Loucy (cell line): ENCODE data around the gene KANTR.

Source experiments
- H2AFZ ChIP-seq: fragments of 200-600 bp; sonication (generic); 2 replicates; pipeline ENCODE4 v1.6.0; 2016; ENCODE audit warnings: antibody characterized with exemption, mild to moderate bottlenecking, low read length, moderate library complexity
- H3F3A ChIP-seq: fragments of 200-600 bp; 2 replicates; pipeline ENCODE4 v1.6.0; 2016; ENCODE audit warnings: antibody characterized with exemption, low read depth, mild to moderate bottlenecking
- H3K27me3 ChIP-seq: fragments of 200-600 bp; sonication (generic); 2 replicates; pipeline ENCODE4 v1.6.1; 2014; ENCODE audit warnings: low read length, mild to moderate bottlenecking; ENCODE audit not compliant: insufficient read depth, poor library complexity, severe bottlenecking
- H3K36me3 ChIP-seq: fragments of 200-600 bp; sonication (generic); 2 replicates; pipeline ENCODE4 v1.6.1; 2016; ENCODE audit warnings: low read length; ENCODE audit not compliant: insufficient read depth
- H3K4me1 ChIP-seq: fragments of 200-600 bp; sonication (generic); 2 replicates; pipeline ENCODE4 v1.5.1; 2014; ENCODE audit warnings: low read length, mild to moderate bottlenecking; ENCODE audit not compliant: insufficient read depth, poor library complexity, severe bottlenecking
- H3K4me2 ChIP-seq: fragments of 200-600 bp; sonication (generic); 2 replicates; pipeline ENCODE4 v1.6.0; 2014; ENCODE audit warnings: antibody characterized with exemption, low read length, low read depth, mild to moderate bottlenecking; ENCODE audit not compliant: poor library complexity, severe bottlenecking
- H3K4me3 ChIP-seq: fragments of 200-600 bp; sonication (generic); 2 replicates; pipeline ENCODE4 v1.5.1; 2014; ENCODE audit warnings: low read length, mild to moderate bottlenecking, mixed read lengths; ENCODE audit not compliant: poor library complexity, severe bottlenecking
- H3K79me2 ChIP-seq: fragments of 200-600 bp; sonication (generic); 2 replicates; pipeline ENCODE4 v1.6.1; 2014; ENCODE audit warnings: low read length; ENCODE audit not compliant: insufficient read depth
- H3K9ac ChIP-seq: fragments of 200-600 bp; sonication (generic); 2 replicates; pipeline ENCODE4 v1.6.0; 2014; ENCODE audit warnings: mild to moderate bottlenecking, low read depth, low read length, moderate library complexity; ENCODE audit not compliant: poor library complexity, severe bottlenecking
- H3K9me2 ChIP-seq: fragments of 200-600 bp; sonication (generic); replicated peaks from 2 replicates; pipeline ENCODE4 v1.6.1; 2016; ENCODE audit warnings: low read depth, low read length, mixed read lengths
- H3K9me3 ChIP-seq: fragments of 200-600 bp; sonication (generic); 2 replicates; pipeline ENCODE4 v1.6.1; 2014; ENCODE audit warnings: mild to moderate bottlenecking, antibody characterized with exemption, low read length, low read depth; ENCODE audit not compliant: insufficient read depth
- H4K20me1 ChIP-seq: fragments of 200-600 bp; sonication (generic); 2 replicates; pipeline ENCODE4 v1.6.0; 2014; ENCODE audit warnings: antibody characterized with exemption, low read length, mild to moderate bottlenecking; ENCODE audit not compliant: insufficient read depth, poor library complexity, severe bottlenecking
- CTCF ChIP-seq: fragments of 200-600 bp; sonication (generic); conservative IDR thresholded peaks from 2 replicates; pipeline ENCODE4 v1.5.1; 2014; ENCODE audit warnings: mild to moderate bottlenecking, antibody characterized with exemption, low read length
- EZH2phosphoT487 ChIP-seq: fragments of 200-600 bp; IDR thresholded peaks from 2 replicates; pipeline ENCODE4 v1.6.1; 2018; ENCODE audit warnings: antibody characterized with exemption, mild to moderate bottlenecking, moderate library complexity, borderline replicate concordance

The KANTR gene

DNA sequence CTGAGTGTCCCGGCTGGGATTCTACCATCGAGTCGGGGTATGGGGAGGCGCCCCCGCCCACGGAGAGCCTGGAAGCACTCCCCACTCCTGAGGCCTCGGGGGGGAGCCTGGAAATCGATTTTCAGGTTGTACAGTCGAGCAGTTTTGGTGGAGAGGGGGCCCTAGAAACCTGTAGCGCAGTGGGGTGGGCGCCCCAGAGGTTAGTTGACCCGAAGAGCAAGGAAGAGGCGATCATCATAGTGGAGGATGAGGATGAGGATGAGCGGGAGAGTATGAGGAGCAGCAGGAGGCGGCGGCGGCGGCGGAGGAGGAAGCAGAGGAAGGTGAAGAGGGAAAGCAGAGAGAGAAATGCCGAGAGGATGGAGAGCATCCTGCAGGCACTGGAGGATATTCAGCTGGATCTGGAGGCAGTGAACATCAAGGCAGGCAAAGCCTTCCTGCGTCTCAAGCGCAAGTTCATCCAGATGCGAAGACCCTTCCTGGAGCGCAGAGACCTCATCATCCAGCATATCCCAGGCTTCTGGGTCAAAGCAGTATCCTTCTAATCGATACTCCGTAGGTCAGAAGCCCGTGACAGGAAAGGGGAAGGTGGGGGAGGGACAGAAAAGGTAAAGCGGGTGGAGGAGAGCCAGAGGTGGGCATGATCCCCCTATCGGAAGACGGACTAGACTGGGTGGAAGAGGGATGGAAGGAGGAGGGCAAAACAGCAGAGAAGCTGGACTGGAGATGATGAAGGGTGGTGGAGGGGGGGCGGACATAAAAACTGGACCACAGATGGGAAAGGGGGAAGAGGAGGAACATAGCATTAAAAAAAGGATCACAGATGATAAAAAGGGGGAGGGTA lies 10.9 kb upstream of the KANTR start:
- Histone ChIP-seq H2AFZ (peak overlapping the region; percentile 55; the same call in 1 of the 2 replicates), H3K4me3 (peak overlapping the region; percentile 79), H3K4me1 (no peaks in the 10 kb centered on the region), H3F3A (no peaks in the 10 kb centered on the region), H3K9ac (peak overlapping the region; percentile 73), H3K27me3 (no peaks in the 10 kb centered on the region), H3K9me3 (no peaks in the 10 kb centered on the region), H3K4me2 (peak overlapping the region; percentile 91), H4K20me1 (peaks cover 7% of the 10 kb centered on the region), H3K36me3 (peaks cover 5% of the 10 kb centered on the region; the same call in 1 of the 2 replicates), H3K9me2 (no peaks in the 10 kb centered on the region), H3K79me2 (peaks cover 17% of the 10 kb centered on the region; the same call in 1 of the 2 replicates)
- no peak for TF ChIP-seq EZH2phosphoT487
- TF ChIP-seq CTCF: no peak

GRCh38 chrX:53084043-53084570 lies 9.8 kb upstream of the KANTR start:
- Histone ChIP-seq H3K9me3 (no peaks in the 10 kb centered on the region), H3K27me3 (no peaks in the 10 kb centered on the region), H3K9ac (no peak overlapping the region), H3K4me2 (peak overlapping the region; percentile 91), H3F3A (no peaks in the 10 kb centered on the region), H3K4me3 (peak overlapping the region; percentile 79), H4K20me1 (peaks cover 7% of the 10 kb centered on the region), H3K9me2 (no peaks in the 10 kb centered on the region), H3K4me1 (no peaks in the 10 kb centered on the region), H2AFZ (no peak overlapping the region), H3K36me3 (peaks cover 5% of the 10 kb centered on the region; the same call in 1 of the 2 replicates), H3K79me2 (peaks cover 17% of the 10 kb centered on the region; the same call in 1 of the 2 replicates)
- no peak for TF ChIP-seq CTCF
- TF ChIP-seq EZH2phosphoT487: no peak

DNA sequence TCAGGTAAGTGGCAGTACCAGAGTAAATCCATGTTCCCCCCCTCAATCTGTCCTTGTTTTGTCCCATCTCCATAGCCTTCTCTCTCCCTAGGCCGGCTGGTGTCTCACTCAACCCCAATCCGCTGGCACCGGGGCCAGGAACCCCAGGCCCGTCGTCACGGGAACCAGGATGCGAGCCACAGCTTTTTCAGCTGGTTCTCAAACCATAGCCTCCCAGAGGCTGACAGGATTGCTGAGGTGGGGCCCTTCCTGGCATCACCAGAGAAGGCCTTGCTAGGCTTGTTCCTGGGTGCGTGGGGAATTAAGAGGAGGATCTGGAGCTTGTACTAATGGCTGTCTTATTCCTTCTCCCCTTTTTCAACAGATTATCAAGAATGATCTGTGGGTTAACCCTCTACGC lies 9.1 kb upstream of the KANTR start:
- H4K20me1 ChIP-seq: peaks cover 7% of the 10 kb centered on the region
- H3K9me2 ChIP-seq: no peaks in the 10 kb centered on the region
- no peak overlapping the region for H3K4me2 ChIP-seq
- H3K4me1 ChIP-seq: no peaks in the 10 kb centered on the region
- peaks cover 17% of the 10 kb centered on the region; the same call in 1 of the 2 replicates for H3K79me2 ChIP-seq
- no peak overlapping the region for H3K9ac ChIP-seq
- no peaks in the 10 kb centered on the region for H3K9me3 ChIP-seq
- H3K36me3 ChIP-seq: peaks cover 5% of the 10 kb centered on the region; the same call in 1 of the 2 replicates
- no peaks in the 10 kb centered on the region for H3F3A ChIP-seq
- no peak for TF ChIP-seq EZH2phosphoT487
- TF ChIP-seq CTCF: no peak
- H2AFZ ChIP-seq: no peak overlapping the region
- no peak overlapping the region for H3K4me3 ChIP-seq
- H3K27me3 ChIP-seq: no peaks in the 10 kb centered on the region
